ENCODE data around the gene PDCD1.

The PDCD1 gene

GRCh38 chr2:241882091-241882625 lies 23.5 kb upstream of the PDCD1 start:
- Histone ChIP-seq H3K9ac (ENCODE audit: low read length) (peak overlapping the region; percentile 82), H3K27ac (ENCODE audit: low read length) (peak overlapping the region; percentile 92), H3K4me3 (ENCODE audit: low read length) (peak overlapping the region; percentile 91), H3K79me2 (ENCODE audit: low read length) (no peaks in the 10 kb centered on the region), H2AFZ (ENCODE audit: low read depth, low read length) (peak overlapping the region; percentile 52; the same call in 1 of the 2 replicates), H3K4me2 (ENCODE audit: low read length) (peak overlapping the region; percentile 92), H3K27me3 (ENCODE audit: low read depth, low read length) (no peaks in the 10 kb centered on the region), H3K36me3 (replicated peaks; ENCODE audit: low read depth, low read length) (peaks cover 18% of the 10 kb centered on the region), H4K20me1 (ENCODE audit: insufficient read depth, low read length) (peaks cover 20% of the 10 kb centered on the region), H3K4me1 (ENCODE audit: low read length) (peaks cover 49% of the 10 kb centered on the region), H3K9me3 (ENCODE audit: insufficient read depth, low read length) (no peaks in the 10 kb centered on the region)
- TF ChIP-seq, protein P1, sequence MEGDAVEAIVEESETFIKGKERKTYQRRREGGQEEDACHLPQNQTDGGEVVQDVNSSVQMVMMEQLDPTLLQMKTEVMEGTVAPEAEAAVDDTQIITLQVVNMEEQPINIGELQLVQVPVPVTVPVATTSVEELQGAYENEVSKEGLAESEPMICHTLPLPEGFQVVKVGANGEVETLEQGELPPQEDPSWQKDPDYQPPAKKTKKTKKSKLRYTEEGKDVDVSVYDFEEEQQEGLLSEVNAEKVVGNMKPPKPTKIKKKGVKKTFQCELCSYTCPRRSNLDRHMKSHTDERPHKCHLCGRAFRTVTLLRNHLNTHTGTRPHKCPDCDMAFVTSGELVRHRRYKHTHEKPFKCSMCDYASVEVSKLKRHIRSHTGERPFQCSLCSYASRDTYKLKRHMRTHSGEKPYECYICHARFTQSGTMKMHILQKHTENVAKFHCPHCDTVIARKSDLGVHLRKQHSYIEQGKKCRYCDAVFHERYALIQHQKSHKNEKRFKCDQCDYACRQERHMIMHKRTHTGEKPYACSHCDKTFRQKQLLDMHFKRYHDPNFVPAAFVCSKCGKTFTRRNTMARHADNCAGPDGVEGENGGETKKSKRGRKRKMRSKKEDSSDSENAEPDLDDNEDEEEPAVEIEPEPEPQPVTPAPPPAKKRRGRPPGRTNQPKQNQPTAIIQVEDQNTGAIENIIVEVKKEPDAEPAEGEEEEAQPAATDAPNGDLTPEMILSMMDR (IDR thresholded peaks at IDR 0.05; ENCODE audit: low read depth, low read length) = peak; percentile 32
- no peak for TF ChIP-seq EZH2phosphoT487 (IDR thresholded peaks at IDR 0.05; ENCODE audit: low read depth)

DNA sequence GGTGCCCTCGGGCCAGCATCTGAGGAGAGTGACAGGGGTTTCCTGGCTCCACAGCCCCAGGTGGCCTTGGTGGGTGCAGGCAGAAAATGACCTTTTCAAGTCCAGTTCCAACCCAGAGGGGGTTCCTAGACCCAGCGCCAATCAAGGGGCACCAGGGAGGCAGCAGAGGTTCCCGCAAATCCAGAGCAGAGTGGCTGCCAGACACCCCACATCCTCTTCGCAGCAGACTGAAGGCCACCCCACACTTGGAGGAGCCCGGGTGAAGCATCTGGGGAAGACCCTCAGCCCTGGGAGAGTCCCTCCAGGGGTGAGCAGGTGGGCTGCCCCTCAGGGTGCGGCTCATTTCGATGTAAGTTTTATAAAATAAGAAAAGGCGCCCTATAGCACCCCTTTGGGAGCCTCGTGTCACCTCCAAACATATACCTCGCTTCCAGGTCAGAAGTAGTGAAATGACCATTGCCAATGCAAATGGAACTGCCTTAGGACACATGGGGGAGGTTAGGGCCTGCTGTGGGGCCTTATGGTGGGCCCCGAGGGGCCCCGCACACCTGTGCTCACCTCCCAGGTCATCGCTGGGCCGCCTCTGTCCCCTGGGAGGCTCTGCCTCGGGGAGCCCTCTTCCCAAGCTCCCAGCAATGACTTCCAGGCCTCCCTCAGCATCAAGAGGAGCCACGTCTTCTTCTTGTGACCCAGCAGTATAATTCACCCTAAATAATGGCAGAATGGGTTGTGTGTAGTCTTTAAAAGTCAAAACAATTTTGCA lies 21.8 kb upstream of the PDCD1 start:
- H4K20me1 ChIP-seq (ENCODE audit: insufficient read depth, low read length) = peaks cover 7% of the 10 kb centered on the region; the same call in 1 of the 2 replicates
- no peak for TF ChIP-seq EZH2phosphoT487 (IDR thresholded peaks at IDR 0.05; ENCODE audit: low read depth)
- TF ChIP-seq, protein P1 (IDR thresholded peaks at IDR 0.05; ENCODE audit: low read depth, low read length) = no peak
- peak overlapping the region; percentile 13; the same call in 1 of the 2 replicates for H2AFZ ChIP-seq (ENCODE audit: low read depth, low read length)
- no peaks in the 10 kb centered on the region for H3K27me3 ChIP-seq (ENCODE audit: low read depth, low read length)
- H3K27ac ChIP-seq (ENCODE audit: low read length) = peak overlapping the region; percentile 60
- H3K9ac ChIP-seq (ENCODE audit: low read length) = peak overlapping the region; percentile 76
- H3K79me2 ChIP-seq (ENCODE audit: low read length) = no peaks in the 10 kb centered on the region
- H3K4me3 ChIP-seq (ENCODE audit: low read length) = peak overlapping the region; percentile 91
- H3K36me3 ChIP-seq (replicated peaks; ENCODE audit: low read depth, low read length) = peaks cover 14% of the 10 kb centered on the region
- no peaks in the 10 kb centered on the region for H3K9me3 ChIP-seq (ENCODE audit: insufficient read depth, low read length)
- H3K4me2 ChIP-seq (ENCODE audit: low read length) = peak overlapping the region; percentile 90
- peaks cover 39% of the 10 kb centered on the region for H3K4me1 ChIP-seq (ENCODE audit: low read length)

- no peaks in the 10 kb centered on the region for H3K9me3 ChIP-seq (ENCODE audit: insufficient read depth, low read length)
- H3K79me2 ChIP-seq (ENCODE audit: low read length) = no peaks in the 10 kb centered on the region
- no peak overlapping the region for H3K27ac ChIP-seq (ENCODE audit: low read length)
- H3K4me3 ChIP-seq (ENCODE audit: low read length) = no peak overlapping the region
- H3K9ac ChIP-seq (ENCODE audit: low read length) = no peak overlapping the region
- H3K4me2 ChIP-seq (ENCODE audit: low read length) = no peak overlapping the region
- no peak overlapping the region for H2AFZ ChIP-seq (ENCODE audit: low read depth, low read length)
- H3K36me3 ChIP-seq (replicated peaks; ENCODE audit: low read depth, low read length) = peaks cover 3% of the 10 kb centered on the region
- TF ChIP-seq, protein P1 (IDR thresholded peaks at IDR 0.05; ENCODE audit: low read depth, low read length) = no peak
- no peak for TF ChIP-seq EZH2phosphoT487 (IDR thresholded peaks at IDR 0.05; ENCODE audit: low read depth)
- H3K27me3 ChIP-seq (ENCODE audit: low read depth, low read length) = no peaks in the 10 kb centered on the region
- no peaks in the 10 kb centered on the region for H4K20me1 ChIP-seq (ENCODE audit: insufficient read depth, low read length)
- peaks cover 38% of the 10 kb centered on the region for H3K4me1 ChIP-seq (ENCODE audit: low read length)
These were observed 20.6 kb upstream of the PDCD1 start for GRCh38 chr2:241879326-241879725.
